ENCODE data around the gene MYO1E. TPM values are rescaled to one million over a fixed set of nuclear protein-coding genes. Genes with fewer than 3 reads are reported as not detected.

The MYO1E gene
- total and polyA plus RNA-seq, 2 of the 8 experiments (the other 6 are each of a cell fraction or from before 2014, with no cell fraction given), result 19.6 to 142 TPM

DNA sequence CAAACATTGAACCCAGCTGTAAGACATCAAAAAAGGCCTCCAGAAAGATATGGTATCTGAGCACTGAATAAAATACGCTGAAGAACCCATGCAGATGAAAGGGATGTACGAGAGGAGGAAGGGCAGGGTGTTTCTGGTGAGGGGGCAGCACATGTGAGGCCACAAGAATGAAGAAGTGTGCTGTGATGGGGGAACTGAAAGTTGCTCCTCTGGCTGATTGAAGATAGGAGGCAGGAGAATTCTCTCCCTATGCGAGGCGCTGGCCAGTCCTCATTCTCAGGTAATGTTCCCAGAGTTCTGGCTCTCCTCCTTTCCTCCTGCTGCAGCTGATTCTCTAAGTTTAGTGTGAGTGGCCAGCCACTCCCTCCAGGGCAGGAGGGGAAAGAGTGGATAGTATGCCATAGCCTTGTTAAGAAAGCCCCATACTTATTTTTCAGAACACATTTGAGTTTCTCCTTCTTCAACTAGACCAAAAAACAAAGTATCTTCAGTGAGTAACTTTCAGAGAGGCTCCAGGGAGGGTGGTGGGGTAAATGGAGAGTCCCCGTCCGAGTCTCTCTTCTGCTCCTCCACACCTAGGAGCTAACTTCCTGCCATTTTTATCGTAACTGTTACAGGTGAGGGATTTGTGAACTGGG, 26.9 kb upstream of the MYO1E start (continued):
- TF ChIP-seq BCL11A (IDR thresholded peaks at IDR 0.05; ENCODE audit: low read depth in 2 of 2, low read length in 2 of 2) (no peak), CHD2 (IDR thresholded peaks at IDR 0.05; ENCODE audit: low read length) (no peak), KDM5A (IDR thresholded peaks at IDR 0.05; ENCODE audit: low read length) (no peak), TCF12 (IDR thresholded peaks at IDR 0.05; ENCODE audit: low read depth, low read length) (no peak), BACH1 (IDR thresholded peaks at IDR 0.05; ENCODE audit: low read length) (no peak), SIRT6 (IDR thresholded peaks at IDR 0.05; ENCODE audit: low read length) (no peak)
